ENCODE results near the gene HTR4.
"Not testable (repeated sequence)": the region's sequence is repeated elsewhere in the genome, so short reads cannot be mapped to it uniquely, and the experiment has no call there.

DNA sequence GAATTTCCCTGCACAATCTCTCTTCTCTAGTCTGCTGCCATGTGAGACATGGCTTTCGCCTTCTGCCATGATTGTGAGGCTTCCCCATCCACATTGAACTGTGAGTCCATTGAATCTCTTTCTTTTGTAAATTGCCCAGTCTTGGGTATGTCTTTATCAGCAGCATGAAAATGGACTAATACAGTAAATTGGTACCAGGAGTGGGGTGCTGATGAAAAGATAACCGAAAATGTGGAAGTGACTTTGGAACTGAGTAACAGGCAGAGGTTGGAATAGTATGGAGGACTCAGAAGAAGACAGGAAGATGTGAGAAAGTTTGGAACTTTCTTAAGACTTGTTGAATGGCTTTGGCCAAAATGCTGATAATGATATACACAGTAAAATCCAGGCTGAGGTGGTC is 124.9 kb downstream of the HTR4 start:
- TF ChIP-seq, protein P1, sequence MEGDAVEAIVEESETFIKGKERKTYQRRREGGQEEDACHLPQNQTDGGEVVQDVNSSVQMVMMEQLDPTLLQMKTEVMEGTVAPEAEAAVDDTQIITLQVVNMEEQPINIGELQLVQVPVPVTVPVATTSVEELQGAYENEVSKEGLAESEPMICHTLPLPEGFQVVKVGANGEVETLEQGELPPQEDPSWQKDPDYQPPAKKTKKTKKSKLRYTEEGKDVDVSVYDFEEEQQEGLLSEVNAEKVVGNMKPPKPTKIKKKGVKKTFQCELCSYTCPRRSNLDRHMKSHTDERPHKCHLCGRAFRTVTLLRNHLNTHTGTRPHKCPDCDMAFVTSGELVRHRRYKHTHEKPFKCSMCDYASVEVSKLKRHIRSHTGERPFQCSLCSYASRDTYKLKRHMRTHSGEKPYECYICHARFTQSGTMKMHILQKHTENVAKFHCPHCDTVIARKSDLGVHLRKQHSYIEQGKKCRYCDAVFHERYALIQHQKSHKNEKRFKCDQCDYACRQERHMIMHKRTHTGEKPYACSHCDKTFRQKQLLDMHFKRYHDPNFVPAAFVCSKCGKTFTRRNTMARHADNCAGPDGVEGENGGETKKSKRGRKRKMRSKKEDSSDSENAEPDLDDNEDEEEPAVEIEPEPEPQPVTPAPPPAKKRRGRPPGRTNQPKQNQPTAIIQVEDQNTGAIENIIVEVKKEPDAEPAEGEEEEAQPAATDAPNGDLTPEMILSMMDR (IDR thresholded peaks at IDR 0.05; ENCODE audit: low read depth, low read length) = not testable (repeated sequence)
- TF ChIP-seq EZH2phosphoT487 (IDR thresholded peaks at IDR 0.05; ENCODE audit: low read depth) = not testable (repeated sequence)
